Endothelial cell of umbilical vein (primary cell): ENCODE data around the gene KAT2B. TPM values are rescaled to one million over a fixed set of nuclear protein-coding genes. Genes with fewer than 3 reads are reported as not detected.

Experiments
- BruUV-seq: library from RNA; stranded (reverse); fragments of 400-500 nt; replicated peaks from 2 replicates; lab custom pipeline; 2021; lab: Mats Ljungman, UMichigan
- CTCF ChIA-PET: fragments of 300-600, 350-600 bp; sonication (Branson Sonifier 250); formaldehyde crosslinking; loops from one replicate; lab custom pipeline; 2021; ENCODE audit warnings: antibody characterized with exemption, inconsistent platforms; lab: Charles Lee
- POLR2A ChIA-PET: fragments of 300-600, 350-600 bp; sonication (Branson Sonifier 250); formaldehyde crosslinking; loops from one replicate; lab custom pipeline; 2021; ENCODE audit warnings: antibody characterized with exemption, inconsistent platforms; lab: Charles Lee
- DNase-seq: peaks from one replicate; pipeline ENCODE4 v3.0.0-alpha.2; 2011; ENCODE audit warnings: low read depth, low spot score
- FAIRE-seq: peaks from 2 replicates; lab custom pipeline; 2011; peaks lifted over from hg19 to GRCh38; lab: Jason Lieb, UNC
- H2AFZ ChIP-seq: 2 replicates; pipeline ENCODE4 v1.6.0; 2012; ENCODE audit warnings: low read depth, low read length, control low read depth, inconsistent platforms
- H3K27ac ChIP-seq: 2 replicates; pipeline ENCODE4 v1.5.1; 2011; ENCODE audit warnings: low read depth, mild to moderate bottlenecking, control low read depth, low read length, moderate library complexity; ENCODE audit not compliant: insufficient read depth
- H3K27me3 ChIP-seq, 2 experiments: 2 replicates each; pipeline versions ENCODE4 v1.6.0 to v1.6.1; 2011; ENCODE audit warnings: low read length in 2 of 2, mixed read lengths in 1 of 2; ENCODE audit not compliant: control insufficient read depth in 2 of 2, insufficient read depth in 2 of 2
- H3K36me3 ChIP-seq, 2 experiments: 2 replicates in 1 of 2; 3 replicates in 1 of 2; pipeline ENCODE4 v1.5.1; 2011; ENCODE audit warnings: low read length in 2 of 2, mild to moderate bottlenecking in 1 of 2, moderate library complexity in 1 of 2; ENCODE audit not compliant: control insufficient read depth in 2 of 2, insufficient read depth in 2 of 2; ENCODE audit errors: extremely low read depth in 1 of 2
- H3K4me1 ChIP-seq: 3 replicates; pipeline ENCODE4 v1.5.1; 2011; ENCODE audit warnings: mild to moderate bottlenecking, low read length; ENCODE audit not compliant: control insufficient read depth, insufficient read depth; ENCODE audit errors: extremely low read depth
- H3K4me2 ChIP-seq: 2 replicates; pipeline ENCODE4 v1.6.1; 2011; ENCODE audit warnings: low read length, control low read depth, mixed read lengths; ENCODE audit not compliant: insufficient read depth
- H3K4me3 ChIP-seq, 3 experiments: fragments of 200-600 bp in 1 of 3; sonication (generic), shearing (Covaris generic) in 1 of 3; replicated peaks in 1 of 3; 2 replicates each; pipeline ENCODE4 v1.5.1; 2011 to 2016; ENCODE audit warnings: control low read depth in 3 of 3, low read length in 3 of 3, mild to moderate bottlenecking in 2 of 3, inconsistent platforms in 1 of 3, low read depth in 1 of 3, moderate library complexity in 1 of 3; ENCODE audit not compliant: insufficient read depth in 1 of 3
- H3K79me2 ChIP-seq: 2 replicates; pipeline ENCODE4 v1.6.0; 2012; ENCODE audit warnings: low read length, inconsistent platforms; ENCODE audit not compliant: control insufficient read depth, insufficient read depth
- H3K9ac ChIP-seq: replicated peaks from 2 replicates; pipeline ENCODE3; 2011; ENCODE audit warnings: low read length, control low read depth; ENCODE audit not compliant: insufficient read depth; ENCODE audit errors: extremely low read depth
- H3K9me1 ChIP-seq: replicated peaks from 3 replicates; pipeline ENCODE4 v1.6.0; 2011; ENCODE audit warnings: mild to moderate bottlenecking, low read length; ENCODE audit not compliant: control insufficient read depth, insufficient read depth; ENCODE audit errors: extremely low read depth
- H3K9me3 ChIP-seq: replicated peaks from 2 replicates; pipeline ENCODE4 v1.5.1; 2012; ENCODE audit warnings: low read length, inconsistent platforms; ENCODE audit not compliant: control insufficient read depth, insufficient read depth
- H4K20me1 ChIP-seq: replicated peaks from 2 replicates; pipeline ENCODE3; 2011; ENCODE audit warnings: mild to moderate bottlenecking, low read length; ENCODE audit not compliant: control insufficient read depth, insufficient read depth; ENCODE audit errors: extremely low read depth
- EZH2 ChIP-seq: IDR thresholded peaks from 2 replicates; pipeline ENCODE4 v1.6.1; 2012; ENCODE audit warnings: borderline replicate concordance, low read depth, mild to moderate bottlenecking, moderate library complexity, low read length, inconsistent platforms; ENCODE audit not compliant: severe bottlenecking
- FOS ChIP-seq: IDR thresholded peaks from 2 replicates; pipeline ENCODE4 v1.6.1; 2011; ENCODE audit warnings: mild to moderate bottlenecking, low read length, moderate library complexity, borderline replicate concordance; ENCODE audit not compliant: insufficient read depth
- GATA2 ChIP-seq: IDR thresholded peaks from 2 replicates; pipeline ENCODE4 v1.7.0; 2011; ENCODE audit warnings: low read depth, mild to moderate bottlenecking, moderate library complexity, mixed read lengths, low read length; ENCODE audit not compliant: insufficient read length, insufficient read depth
- JUN ChIP-seq: IDR thresholded peaks from 2 replicates; pipeline ENCODE4 v1.6.1; 2011; ENCODE audit warnings: borderline replicate concordance, low read depth; ENCODE audit not compliant: insufficient read length, insufficient read depth
- MAX ChIP-seq: IDR thresholded peaks from 2 replicates; pipeline ENCODE4 v1.6.1; 2011; ENCODE audit not compliant: insufficient read depth, insufficient read length
- MYC ChIP-seq: IDR thresholded peaks from one replicate; pipeline ENCODE4 v1.6.1; 2011; ENCODE audit warnings: mild to moderate bottlenecking, low read depth, low read length
- POLR2A ChIP-seq: IDR thresholded peaks from 2 replicates; pipeline ENCODE4 v1.6.1; 2012; ENCODE audit warnings: low read depth, mild to moderate bottlenecking, control low read depth, low read length
- POLR2AphosphoS5 ChIP-seq: IDR thresholded peaks from 2 replicates; pipeline ENCODE4 v1.6.1; 2012; ENCODE audit warnings: low read depth, mild to moderate bottlenecking, control low read depth, low read length, moderate library complexity; ENCODE audit not compliant: insufficient read depth
- dilution Hi-C: fragments of 300-500 bp; cut with MboI; formaldehyde crosslinking; loops from one replicate; pipeline ENCODE4 v1.15.0; 2019; ENCODE audit warnings: low sequenced_read_pairs; ENCODE audit not compliant: extremely low pct_ligation_motif_present
- intact Hi-C: fragments of 100-400 bp; cut with micrococcal nuclease; formaldehyde crosslinking; loops from one replicate; pipeline ENCODE4 v1.10.0; 2022
- polyA plus RNA-seq, 4 experiments: library from polyadenylated mRNA; depleted of rRNA in 3 of 4; stranded (reverse) in 3 of 4; unstranded in 1 of 4; fragments of >200 nt; gene quantifications; 2 replicates each; pipeline versions ENCODE4 v1.2.1 to v1.2.3, GENCODE V29; 2011 to 2012; ENCODE audit warnings: missing spikeins in 1 of 4
- total RNA-seq: library from RNA; stranded (reverse); gene quantifications from 2 replicates; pipeline ENCODE4 v1.2.3, GENCODE V29; 2021
- TF ChIP-seq, protein P1 (sequence below), 2 donors: IDR thresholded peaks; 1 replicate in 1 of 2; 2 replicates in 1 of 2; pipeline ENCODE4 v1.5.1; 2011; ENCODE audit warnings: low read length in 2 of 2, mild to moderate bottlenecking in 2 of 2, moderate library complexity in 2 of 2, control low read depth in 1 of 2, inconsistent platforms in 1 of 2, low read depth in 1 of 2; ENCODE audit not compliant: insufficient read depth in 1 of 2; ENCODE audit errors: extremely low read depth in 1 of 2

KAT2B gene
- total and polyA plus RNA-seq, 2 donors (not counting 3 experiments of a cell fraction or from before 2014, with no cell fraction given) = 2.6 to 11.0 TPM

DNA sequence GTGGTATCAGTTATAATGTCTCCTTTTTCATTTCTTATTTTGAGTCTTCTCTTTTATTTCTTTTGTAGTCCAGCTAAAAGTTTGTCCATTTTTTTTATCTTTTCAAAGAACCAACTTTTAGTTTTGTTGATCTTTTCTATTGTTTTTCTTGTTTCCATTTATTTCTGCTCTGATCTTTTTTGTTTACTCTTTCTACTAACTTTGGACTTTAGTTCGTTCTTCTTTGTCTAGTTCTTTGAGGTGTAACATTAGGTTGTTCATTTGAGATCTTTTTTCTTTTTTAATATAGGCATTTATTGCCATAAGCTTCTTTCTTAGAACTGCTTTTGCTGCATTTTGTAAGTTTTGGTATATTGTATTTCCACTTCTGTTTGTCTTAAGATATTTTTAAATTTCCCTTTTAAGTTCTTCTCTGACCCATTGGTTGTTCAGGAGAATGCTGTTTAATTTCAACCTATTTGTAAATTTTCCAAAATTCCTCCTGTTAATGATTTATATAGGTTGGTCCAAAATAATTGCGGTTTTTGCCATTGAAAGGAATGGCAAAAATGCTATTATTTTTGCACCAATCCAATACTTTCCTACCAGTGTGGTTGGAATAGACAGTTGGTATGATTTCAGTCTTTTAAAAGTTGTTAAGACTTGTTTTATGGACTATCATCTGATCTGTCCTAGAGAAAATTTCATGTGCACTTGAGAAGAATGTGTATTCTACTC lies 51.2 kb downstream of the KAT2B start:
- Histone ChIP-seq H3K79me2 (no peaks in the 10 kb centered on the region), H3K4me2 (no peak overlapping the region), H3K4me1 (no peaks in the 10 kb centered on the region), H3K27me3 (no peaks in the 10 kb centered on the region), H3K9ac (no peak overlapping the region), H3K27ac (no peak overlapping the region), H3K4me3 (no peak overlapping the region), H3K9me1 (no peaks in the 10 kb centered on the region), H4K20me1 (peaks cover 2% of the 10 kb centered on the region), H3K36me3 (no peaks in the 10 kb centered on the region), H3K9me3 (no peaks in the 10 kb centered on the region), H2AFZ (no peak overlapping the region)
- DNase-seq (no peak), FAIRE-seq (peak; percentile 26)
- POLR2A ChIA-PET = no interaction called here
- dilution Hi-C loops (no loop called here), intact Hi-C loops (no loop called here)
- TF ChIP-seq GATA2 (no peak), MAX (no peak), JUN (no peak), POLR2AphosphoS5 (no peak), POLR2A (no peak), FOS (no peak), EZH2 (no peak), MYC (no peak)
- TF ChIP-seq, protein P1, sequence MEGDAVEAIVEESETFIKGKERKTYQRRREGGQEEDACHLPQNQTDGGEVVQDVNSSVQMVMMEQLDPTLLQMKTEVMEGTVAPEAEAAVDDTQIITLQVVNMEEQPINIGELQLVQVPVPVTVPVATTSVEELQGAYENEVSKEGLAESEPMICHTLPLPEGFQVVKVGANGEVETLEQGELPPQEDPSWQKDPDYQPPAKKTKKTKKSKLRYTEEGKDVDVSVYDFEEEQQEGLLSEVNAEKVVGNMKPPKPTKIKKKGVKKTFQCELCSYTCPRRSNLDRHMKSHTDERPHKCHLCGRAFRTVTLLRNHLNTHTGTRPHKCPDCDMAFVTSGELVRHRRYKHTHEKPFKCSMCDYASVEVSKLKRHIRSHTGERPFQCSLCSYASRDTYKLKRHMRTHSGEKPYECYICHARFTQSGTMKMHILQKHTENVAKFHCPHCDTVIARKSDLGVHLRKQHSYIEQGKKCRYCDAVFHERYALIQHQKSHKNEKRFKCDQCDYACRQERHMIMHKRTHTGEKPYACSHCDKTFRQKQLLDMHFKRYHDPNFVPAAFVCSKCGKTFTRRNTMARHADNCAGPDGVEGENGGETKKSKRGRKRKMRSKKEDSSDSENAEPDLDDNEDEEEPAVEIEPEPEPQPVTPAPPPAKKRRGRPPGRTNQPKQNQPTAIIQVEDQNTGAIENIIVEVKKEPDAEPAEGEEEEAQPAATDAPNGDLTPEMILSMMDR (IDR thresholded peaks at IDR 0.05; ENCODE audit: extremely low read depth in 1 of 2, insufficient read depth in 1 of 2, low read depth in 1 of 2, low read length in 2 of 2) = no peak
- no TSS peak for BruUV-seq
- CTCF ChIA-PET = no interaction called here
